Esophagus squamous epithelium (tissue), 4 donors: Measurements from ENCODE around the gene SLC7A5.

ENCODE experiments used
- POLR2A ChIP-seq, 4 donors: fragments of 450-650 bp; IDR thresholded peaks; one replicate each; pipeline ENCODE4 v1.6.1; 2017; ENCODE audit warnings: antibody characterized with exemption in 4 of 4, mild to moderate bottlenecking in 4 of 4, moderate library complexity in 3 of 4
- TF ChIP-seq, protein P1 (sequence below), 6 experiments: fragments of 450-650 bp in 4 of 6; fragments of 200-600 bp in 2 of 6; sonication (generic) in 2 of 6; IDR thresholded peaks; one replicate each; pipeline ENCODE4 v1.5.1; 2016 to 2019; ENCODE audit warnings: antibody characterized with exemption in 6 of 6, mild to moderate bottlenecking in 4 of 6, moderate library complexity in 4 of 6

- TF ChIP-seq, protein P1, sequence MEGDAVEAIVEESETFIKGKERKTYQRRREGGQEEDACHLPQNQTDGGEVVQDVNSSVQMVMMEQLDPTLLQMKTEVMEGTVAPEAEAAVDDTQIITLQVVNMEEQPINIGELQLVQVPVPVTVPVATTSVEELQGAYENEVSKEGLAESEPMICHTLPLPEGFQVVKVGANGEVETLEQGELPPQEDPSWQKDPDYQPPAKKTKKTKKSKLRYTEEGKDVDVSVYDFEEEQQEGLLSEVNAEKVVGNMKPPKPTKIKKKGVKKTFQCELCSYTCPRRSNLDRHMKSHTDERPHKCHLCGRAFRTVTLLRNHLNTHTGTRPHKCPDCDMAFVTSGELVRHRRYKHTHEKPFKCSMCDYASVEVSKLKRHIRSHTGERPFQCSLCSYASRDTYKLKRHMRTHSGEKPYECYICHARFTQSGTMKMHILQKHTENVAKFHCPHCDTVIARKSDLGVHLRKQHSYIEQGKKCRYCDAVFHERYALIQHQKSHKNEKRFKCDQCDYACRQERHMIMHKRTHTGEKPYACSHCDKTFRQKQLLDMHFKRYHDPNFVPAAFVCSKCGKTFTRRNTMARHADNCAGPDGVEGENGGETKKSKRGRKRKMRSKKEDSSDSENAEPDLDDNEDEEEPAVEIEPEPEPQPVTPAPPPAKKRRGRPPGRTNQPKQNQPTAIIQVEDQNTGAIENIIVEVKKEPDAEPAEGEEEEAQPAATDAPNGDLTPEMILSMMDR (IDR thresholded peaks at IDR 0.05), result no peak
- TF ChIP-seq POLR2A (IDR thresholded peaks at IDR 0.05), result no peak
Measured at GRCh38 chr16:87878704-87879103, 9.4 kb upstream of the SLC7A5 start.
